Ovary (tissue), 3 donors: ENCODE results near the gene GPR63.

ENCODE experiments used
- POLR2A ChIP-seq: fragments of 450-650 bp; IDR thresholded peaks from one replicate; pipeline ENCODE4 v1.6.1; 2017; ENCODE audit warnings: antibody characterized with exemption, mild to moderate bottlenecking, moderate library complexity
- TF ChIP-seq, protein P1 (sequence below), 3 donors: fragments of 450-650 bp in 2 of 3; fragments of 200-600 bp in 1 of 3; IDR thresholded peaks; one replicate each; pipeline versions ENCODE4 v1.5.1 to v1.8.0; 2016 to 2022; ENCODE audit warnings: antibody characterized with exemption in 3 of 3, mild to moderate bottlenecking in 1 of 3
- donor health status: DM: no; HTN: no; CAD: no.

DNA sequence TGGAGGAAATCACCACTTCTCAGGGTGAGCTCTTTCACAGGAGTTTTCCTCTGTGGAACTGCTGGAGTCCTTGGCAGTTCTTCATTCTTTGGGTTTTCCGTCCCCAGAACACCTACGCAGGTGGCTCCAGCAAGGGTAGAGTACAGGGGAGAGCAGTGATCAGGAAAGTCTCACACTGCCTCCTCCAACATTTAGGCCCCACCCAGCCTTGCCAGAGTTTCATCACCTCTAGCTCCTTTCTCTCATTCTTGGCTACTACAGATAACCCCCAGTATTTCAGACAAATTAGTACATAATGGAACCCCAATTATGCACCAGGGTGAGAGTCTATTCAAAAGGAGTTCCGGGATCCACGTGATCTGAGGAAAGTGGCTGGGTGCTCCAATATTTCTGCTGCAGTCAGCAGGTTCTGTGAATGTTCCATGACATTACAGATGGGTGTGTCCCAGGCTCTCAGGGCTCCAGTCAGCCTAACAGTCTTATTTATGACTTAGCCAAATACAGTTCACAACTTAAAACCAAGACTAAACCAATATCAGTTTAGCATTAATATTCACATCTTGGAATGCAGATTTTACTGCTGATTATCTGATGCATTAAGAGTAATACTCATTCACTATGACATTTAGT is 44.6 kb downstream of the GPR63 start:
- TF ChIP-seq, protein P1, sequence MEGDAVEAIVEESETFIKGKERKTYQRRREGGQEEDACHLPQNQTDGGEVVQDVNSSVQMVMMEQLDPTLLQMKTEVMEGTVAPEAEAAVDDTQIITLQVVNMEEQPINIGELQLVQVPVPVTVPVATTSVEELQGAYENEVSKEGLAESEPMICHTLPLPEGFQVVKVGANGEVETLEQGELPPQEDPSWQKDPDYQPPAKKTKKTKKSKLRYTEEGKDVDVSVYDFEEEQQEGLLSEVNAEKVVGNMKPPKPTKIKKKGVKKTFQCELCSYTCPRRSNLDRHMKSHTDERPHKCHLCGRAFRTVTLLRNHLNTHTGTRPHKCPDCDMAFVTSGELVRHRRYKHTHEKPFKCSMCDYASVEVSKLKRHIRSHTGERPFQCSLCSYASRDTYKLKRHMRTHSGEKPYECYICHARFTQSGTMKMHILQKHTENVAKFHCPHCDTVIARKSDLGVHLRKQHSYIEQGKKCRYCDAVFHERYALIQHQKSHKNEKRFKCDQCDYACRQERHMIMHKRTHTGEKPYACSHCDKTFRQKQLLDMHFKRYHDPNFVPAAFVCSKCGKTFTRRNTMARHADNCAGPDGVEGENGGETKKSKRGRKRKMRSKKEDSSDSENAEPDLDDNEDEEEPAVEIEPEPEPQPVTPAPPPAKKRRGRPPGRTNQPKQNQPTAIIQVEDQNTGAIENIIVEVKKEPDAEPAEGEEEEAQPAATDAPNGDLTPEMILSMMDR (IDR thresholded peaks at IDR 0.05): no peak
- TF ChIP-seq POLR2A: no peak
